GM19035 (cell line): ENCODE results near the gene SOHLH1.

Experiments used
- ATAC-seq: cut with Tn5 transposase; IDR thresholded peaks from one replicate; pipeline ENCODE4 v1.9.1; 2021; ENCODE audit not compliant: unreplicated experiment

Gene SOHLH1

DNA sequence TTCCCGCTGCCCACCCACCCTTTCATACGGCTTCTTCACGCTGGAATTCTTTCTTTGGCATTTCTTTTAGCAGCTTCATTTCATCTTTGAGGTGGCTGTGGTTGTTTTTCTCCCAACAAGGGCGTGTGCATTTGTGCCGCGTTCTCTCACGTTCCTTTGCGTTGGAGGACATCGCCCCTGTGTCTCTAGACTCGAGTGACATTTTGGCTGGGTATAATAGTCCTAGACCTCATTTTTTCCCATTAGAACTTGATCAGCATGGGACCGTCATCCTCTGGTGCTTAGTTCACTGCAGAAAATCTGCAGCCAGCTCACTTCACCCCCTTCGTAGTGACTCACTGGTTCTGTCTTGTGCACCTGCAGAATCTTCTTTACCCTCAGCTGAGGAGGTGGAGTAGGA is 32.2 kb upstream of the SOHLH1 start:
- no peak for ATAC-seq

DNA sequence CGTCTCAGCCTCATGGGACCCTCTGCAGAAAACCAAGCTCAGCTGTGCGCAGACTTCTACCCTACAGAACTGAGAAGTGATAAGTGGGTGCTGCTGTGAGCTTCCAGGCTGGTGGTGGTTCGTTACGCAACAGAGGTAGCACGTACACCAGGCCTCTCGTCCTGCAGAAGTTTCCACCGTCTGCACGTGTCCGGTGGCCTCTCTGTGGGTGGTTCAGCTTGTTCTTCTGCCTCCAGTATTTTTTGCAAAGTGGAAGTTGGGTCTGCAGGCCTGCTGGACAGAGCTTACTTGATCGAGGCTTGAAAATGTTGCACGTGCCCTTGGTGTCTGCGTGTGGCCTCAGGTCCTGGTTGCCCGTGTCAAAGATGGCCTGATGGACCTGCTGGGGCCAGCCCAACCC is 30.2 kb upstream of the SOHLH1 start:
- no peak for ATAC-seq

- ATAC-seq, result no peak
These were observed 29.3 kb upstream of the SOHLH1 start for GRCh38 chr9:135728436-135729110.

GRCh38 chr9:135727257-135727875 is 28.1 kb upstream of the SOHLH1 start:
- no peak for ATAC-seq

- no peak for ATAC-seq
These were observed 27.0 kb upstream of the SOHLH1 start for GRCh38 chr9:135726138-135726853.

DNA sequence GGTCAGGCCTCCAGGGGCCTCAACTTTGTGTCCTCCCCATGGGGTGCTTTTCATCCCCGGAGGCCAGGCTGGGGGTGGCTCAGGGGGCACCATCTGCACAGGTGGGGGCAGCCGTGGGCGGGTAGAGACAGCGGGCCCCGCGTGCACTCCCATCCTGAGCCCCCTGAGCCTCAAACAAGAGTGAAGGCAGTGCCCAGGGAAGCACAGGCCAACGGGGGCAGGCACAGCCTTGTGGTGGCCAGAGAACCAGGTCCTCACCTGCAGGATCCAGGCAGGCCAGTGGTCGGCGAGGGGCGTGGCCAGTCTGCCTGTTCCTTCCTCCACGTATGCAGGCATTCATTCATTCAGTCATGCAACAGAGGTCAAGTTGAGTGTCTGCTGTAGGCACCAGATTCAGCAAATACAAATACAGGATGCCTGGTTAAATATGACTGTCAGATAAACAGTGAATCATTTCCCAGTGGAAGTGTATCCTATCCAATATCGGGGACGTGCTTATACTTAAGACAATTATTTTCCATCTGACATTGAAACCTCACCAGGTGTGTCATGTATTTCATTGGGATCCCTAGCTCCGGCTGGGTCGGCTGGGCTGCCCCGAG is 25.0 kb upstream of the SOHLH1 start:
- ATAC-seq, result no peak

DNA sequence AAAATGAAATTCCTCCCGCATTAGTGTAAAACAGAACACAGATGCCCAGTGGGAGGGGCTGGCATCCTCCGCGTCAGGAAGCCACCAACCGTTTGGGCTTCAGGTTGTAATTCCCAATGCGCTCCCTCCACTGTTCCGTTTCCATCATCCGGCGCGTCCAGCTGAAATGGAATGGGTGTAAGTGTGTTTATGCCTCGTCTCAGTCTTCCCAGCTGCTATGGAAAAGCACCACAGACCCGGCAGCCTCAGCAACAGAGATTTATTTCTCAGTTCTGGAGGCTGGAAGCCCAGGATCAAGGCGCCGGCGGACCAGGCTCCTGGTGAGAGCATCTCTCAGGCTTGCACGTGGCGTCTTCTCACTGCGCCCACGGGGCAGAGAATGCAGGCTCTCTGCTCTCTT is 23.1 kb upstream of the SOHLH1 start:
- no peak for ATAC-seq

- ATAC-seq, result no peak
These were observed 20.2 kb upstream of the SOHLH1 start for GRCh38 chr9:135719472-135719871.

DNA sequence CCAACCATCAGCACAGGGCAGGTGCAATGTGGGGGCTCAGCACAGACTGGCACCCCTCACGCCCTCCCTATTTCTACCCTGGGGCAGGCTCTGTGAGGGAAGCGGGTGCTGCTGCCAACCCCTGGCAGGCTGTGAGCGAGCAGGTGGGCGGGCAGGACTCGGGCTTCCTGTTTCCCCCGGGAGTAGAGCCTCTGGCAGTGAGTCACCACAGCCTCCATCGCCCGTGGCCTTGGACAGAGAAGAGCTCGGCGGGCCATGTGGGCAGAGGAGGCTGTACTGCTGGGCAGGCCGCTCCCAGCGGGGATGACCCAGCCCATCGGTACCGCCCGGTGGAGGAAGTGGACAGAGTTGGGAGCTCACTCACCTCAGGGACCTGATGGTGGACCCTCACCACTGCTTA is 19.3 kb upstream of the SOHLH1 start:
- no peak for ATAC-seq

DNA sequence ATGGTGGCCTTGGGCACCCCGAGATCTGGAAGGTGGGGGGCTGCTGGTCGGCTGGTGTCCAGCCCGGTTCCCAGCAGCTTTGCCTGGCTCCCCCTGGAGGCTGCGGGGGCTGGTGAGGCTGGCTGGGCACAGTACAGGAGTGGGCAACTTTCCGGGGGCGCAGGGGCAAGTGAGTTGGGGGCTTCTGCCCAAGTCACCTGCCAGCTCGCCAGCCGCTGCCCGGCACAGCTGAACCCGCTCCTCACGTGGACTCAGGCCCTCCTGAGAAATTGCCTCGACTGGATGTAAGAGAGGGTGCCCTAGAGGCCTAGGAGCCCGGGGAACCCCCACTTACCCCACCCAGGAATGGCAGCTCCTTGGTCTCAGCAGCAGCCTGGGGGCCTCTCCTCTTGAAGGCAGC is 18.1 kb upstream of the SOHLH1 start:
- ATAC-seq, result no peak

- ATAC-seq, result no peak
These were observed 16.8 kb upstream of the SOHLH1 start for GRCh38 chr9:135716045-135716444.

DNA sequence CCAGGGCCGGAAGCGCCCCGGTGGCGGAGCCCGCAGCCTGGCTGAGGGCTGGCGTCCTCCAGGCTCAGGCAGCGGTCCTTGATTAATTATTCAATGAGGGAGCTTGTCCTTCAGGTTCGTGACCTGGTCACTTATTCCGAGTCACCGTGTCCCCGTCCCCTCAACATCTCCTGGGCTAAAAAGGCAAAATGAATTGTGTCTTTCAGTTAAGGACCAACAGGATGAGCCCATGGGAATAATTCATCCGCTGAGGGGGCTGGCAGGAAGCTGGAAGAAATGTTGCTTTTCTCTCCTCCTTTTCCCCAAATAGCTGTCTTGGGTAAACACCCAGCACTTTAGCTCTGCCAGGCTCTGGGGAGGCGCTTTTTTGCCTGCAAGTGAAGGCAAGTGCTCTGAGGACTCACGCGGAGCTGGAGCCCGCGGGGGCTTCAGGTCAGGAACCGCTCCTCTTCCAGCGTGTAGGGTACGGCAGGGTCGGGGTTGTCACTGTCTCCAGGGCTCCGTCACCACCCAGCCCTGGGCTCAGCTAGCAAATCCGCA is 15.8 kb upstream of the SOHLH1 start:
- ATAC-seq, result no peak

- no peak for ATAC-seq
These were observed 15.2 kb upstream of the SOHLH1 start for GRCh38 chr9:135714242-135715055.

GRCh38 chr9:135712613-135713295 is 13.5 kb upstream of the SOHLH1 start:
- ATAC-seq, result no peak

- ATAC-seq, result no peak
These were observed 12.6 kb upstream of the SOHLH1 start for GRCh38 chr9:135711881-135712280.

- no peak for ATAC-seq
These were observed 12.1 kb upstream of the SOHLH1 start for GRCh38 chr9:135711391-135711790.

DNA sequence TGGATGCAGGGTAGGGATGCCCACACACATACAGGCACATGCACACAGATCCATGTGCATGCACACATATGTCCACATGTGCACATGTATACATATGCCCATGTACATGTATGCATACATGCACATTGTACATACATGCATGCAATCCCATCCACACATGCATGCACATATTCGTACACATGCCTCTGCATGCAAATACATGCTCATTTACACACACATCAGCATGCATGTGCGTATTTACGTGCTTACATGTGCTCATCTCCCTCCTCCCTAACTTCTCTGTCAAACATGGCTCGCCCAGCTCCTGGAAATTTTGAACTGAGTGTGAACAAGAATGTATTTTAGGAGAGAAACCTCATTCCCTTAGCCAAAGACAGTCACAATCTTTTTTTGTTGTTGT is 8.9 kb upstream of the SOHLH1 start:
- no peak for ATAC-seq

DNA sequence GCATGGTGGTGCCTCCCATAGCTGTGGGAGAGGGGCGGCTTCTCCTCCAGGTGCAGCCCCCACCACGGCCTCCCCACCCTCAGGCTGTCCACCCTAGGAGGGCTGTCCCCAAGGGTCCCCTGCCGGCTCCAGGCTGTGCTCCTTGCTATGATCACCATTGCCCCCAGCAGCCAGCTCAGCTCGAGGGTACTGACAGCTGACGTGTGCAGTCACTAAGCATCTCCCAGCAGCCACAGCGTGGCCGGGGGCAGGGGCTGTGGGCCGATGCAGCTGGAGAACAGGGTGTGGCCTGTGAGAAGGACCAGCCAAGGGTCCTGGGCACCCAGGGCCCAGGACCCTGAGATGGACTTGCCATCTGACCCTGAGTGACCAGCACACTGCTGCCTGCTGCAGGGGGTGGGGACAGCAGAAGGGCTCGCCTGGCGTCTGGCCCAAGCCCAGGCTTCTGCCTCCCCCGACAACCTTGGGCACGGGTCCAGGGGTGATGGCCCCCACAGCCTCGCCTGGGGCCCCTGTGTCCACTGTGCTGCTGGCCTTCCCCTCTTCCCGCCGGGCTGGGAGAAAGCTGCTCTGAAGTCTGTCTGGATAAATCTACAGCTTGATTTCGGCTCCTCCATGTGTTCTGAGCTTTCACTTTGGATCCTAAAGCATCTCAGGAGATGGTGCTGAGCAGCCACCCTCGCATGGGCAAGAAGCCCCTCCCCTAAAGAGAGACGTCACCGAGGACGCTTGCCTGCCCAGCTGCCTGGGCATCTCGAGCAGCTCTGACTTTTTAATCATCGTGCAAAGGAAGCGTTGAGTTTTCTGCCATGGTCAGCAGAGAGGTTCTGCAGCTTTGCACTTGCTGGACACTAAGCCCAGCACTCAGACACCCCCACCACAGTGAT is 8.2 kb upstream of the SOHLH1 start:
- ATAC-seq, result no peak

DNA sequence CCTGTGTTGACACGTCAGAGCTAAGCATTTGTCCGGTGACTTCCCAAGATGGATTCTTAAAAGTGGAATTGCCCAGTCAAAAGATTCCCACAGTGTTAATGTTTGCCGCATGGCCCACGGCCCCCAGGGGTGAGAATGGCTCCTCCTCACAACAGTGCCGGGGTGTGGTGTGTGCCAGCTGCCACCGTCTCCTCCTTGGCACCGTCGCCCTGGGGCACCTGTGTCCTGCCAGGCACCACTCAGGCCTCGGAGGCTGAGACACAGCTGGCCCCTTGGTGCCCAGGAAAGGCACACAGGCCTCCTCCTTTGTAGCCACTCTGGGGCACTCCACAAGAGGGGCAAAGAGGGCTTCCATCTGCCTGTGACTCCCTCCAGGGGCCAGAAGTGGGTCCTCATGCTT is 7.0 kb upstream of the SOHLH1 start:
- no peak for ATAC-seq
